ENCODE measurements around the gene CMC2.

Gene CMC2

GRCh38 chr16:80984124-80984892 is 22.4 kb downstream of the CMC2 start:
- no peak for DNase-seq (ENCODE audit: insufficient read length, low spot score)
- no peak for FAIRE-seq
- TF ChIP-seq TAF1 (IDR thresholded peaks at IDR 0.05; ENCODE audit: low read depth, low read length) (no peak), POU2F2 (IDR thresholded peaks at IDR 0.05; ENCODE audit: low read depth, low read length) (no peak), POLR2AphosphoS5 (IDR thresholded peaks at IDR 0.05; ENCODE audit: low read depth, low read length) (no peak), SPI1 (IDR thresholded peaks at IDR 0.05; ENCODE audit: low read depth, low read length) (no peak), POLR2A (IDR thresholded peaks at IDR 0.05; ENCODE audit: low read depth, low read length) (no peak), PAX5 (IDR thresholded peaks at IDR 0.05; ENCODE audit: insufficient read depth, low read length, severe bottlenecking) (no peak)

- DNase-seq (ENCODE audit: insufficient read length, low spot score) = no peak
- FAIRE-seq = no peak
- TF ChIP-seq PAX5 (IDR thresholded peaks at IDR 0.05; ENCODE audit: insufficient read depth, low read length, severe bottlenecking) = no peak
- TF ChIP-seq TAF1 (IDR thresholded peaks at IDR 0.05; ENCODE audit: low read depth, low read length) = no peak
- TF ChIP-seq POLR2AphosphoS5 (IDR thresholded peaks at IDR 0.05; ENCODE audit: low read depth, low read length) = no peak
- no peak for TF ChIP-seq POU2F2 (IDR thresholded peaks at IDR 0.05; ENCODE audit: low read depth, low read length)
- no peak for TF ChIP-seq SPI1 (IDR thresholded peaks at IDR 0.05; ENCODE audit: low read depth, low read length)
- no peak for TF ChIP-seq POLR2A (IDR thresholded peaks at IDR 0.05; ENCODE audit: low read depth, low read length)
Observed at GRCh38 chr16:80982646-80983045, 24.0 kb downstream of the CMC2 start.

GRCh38 chr16:80981103-80981502 is 25.6 kb downstream of the CMC2 start:
- no peak for TF ChIP-seq POLR2A (IDR thresholded peaks at IDR 0.05; ENCODE audit: low read depth, low read length)
- TF ChIP-seq TAF1 (IDR thresholded peaks at IDR 0.05; ENCODE audit: low read depth, low read length) = no peak
- TF ChIP-seq POLR2AphosphoS5 (IDR thresholded peaks at IDR 0.05; ENCODE audit: low read depth, low read length) = no peak
- no peak for TF ChIP-seq POU2F2 (IDR thresholded peaks at IDR 0.05; ENCODE audit: low read depth, low read length)
- TF ChIP-seq PAX5 (IDR thresholded peaks at IDR 0.05; ENCODE audit: insufficient read depth, low read length, severe bottlenecking) = no peak
- TF ChIP-seq SPI1 (IDR thresholded peaks at IDR 0.05; ENCODE audit: low read depth, low read length) = no peak
- no peak for DNase-seq (ENCODE audit: insufficient read length, low spot score)
- no peak for FAIRE-seq

- DNase-seq (ENCODE audit: insufficient read length, low spot score) (no peak), FAIRE-seq (no peak)
- no peak for TF ChIP-seq SPI1 (IDR thresholded peaks at IDR 0.05; ENCODE audit: low read depth, low read length)
- no peak for TF ChIP-seq TAF1 (IDR thresholded peaks at IDR 0.05; ENCODE audit: low read depth, low read length)
- no peak for TF ChIP-seq POLR2AphosphoS5 (IDR thresholded peaks at IDR 0.05; ENCODE audit: low read depth, low read length)
- no peak for TF ChIP-seq POU2F2 (IDR thresholded peaks at IDR 0.05; ENCODE audit: low read depth, low read length)
- TF ChIP-seq PAX5 (IDR thresholded peaks at IDR 0.05; ENCODE audit: insufficient read depth, low read length, severe bottlenecking) = no peak
- TF ChIP-seq POLR2A (IDR thresholded peaks at IDR 0.05; ENCODE audit: low read depth, low read length) = no peak
Observed at GRCh38 chr16:80976946-80977345, 29.7 kb downstream of the CMC2 start.

DNA sequence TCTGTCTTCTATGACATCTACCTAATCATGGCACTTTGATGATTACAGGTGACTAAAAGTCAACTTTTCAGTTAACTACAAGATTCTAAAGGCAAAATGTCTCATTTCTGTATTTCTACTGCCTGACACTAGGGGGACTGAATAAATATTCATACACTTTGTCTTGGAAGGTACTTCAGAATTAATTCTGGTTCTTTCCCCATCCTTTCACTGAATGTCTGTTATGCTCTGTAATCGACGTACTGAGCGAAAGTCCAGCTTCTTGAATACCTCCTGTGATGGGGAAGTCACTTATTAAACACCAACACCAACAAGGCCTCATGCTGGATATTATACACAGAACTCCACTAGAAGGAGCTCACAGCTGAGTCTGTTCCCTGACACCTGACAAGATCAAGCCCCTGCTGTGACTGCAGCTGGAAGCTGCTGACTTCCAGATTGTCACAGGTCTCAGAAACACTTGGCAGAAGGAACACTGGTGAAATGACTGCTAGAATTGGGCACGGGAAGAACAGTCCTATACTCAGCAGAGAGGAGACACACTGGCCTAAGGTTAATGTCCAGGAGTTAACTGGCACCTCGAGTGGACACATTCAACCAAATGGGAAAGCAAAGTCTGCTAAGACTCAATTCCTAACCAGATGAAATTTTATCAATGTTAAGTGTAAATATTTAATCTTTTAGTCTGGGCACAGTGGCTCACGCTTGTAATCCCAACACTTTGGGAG is 31.9 kb downstream of the CMC2 start:
- FAIRE-seq (no peak), DNase-seq (ENCODE audit: insufficient read length, low spot score) (no peak)
- TF ChIP-seq TAF1 (IDR thresholded peaks at IDR 0.05; ENCODE audit: low read depth, low read length) = no peak
- TF ChIP-seq POU2F2 (IDR thresholded peaks at IDR 0.05; ENCODE audit: low read depth, low read length) = no peak
- no peak for TF ChIP-seq SPI1 (IDR thresholded peaks at IDR 0.05; ENCODE audit: low read depth, low read length)
- TF ChIP-seq POLR2A (IDR thresholded peaks at IDR 0.05; ENCODE audit: low read depth, low read length) = no peak
- no peak for TF ChIP-seq PAX5 (IDR thresholded peaks at IDR 0.05; ENCODE audit: insufficient read depth, low read length, severe bottlenecking)
- TF ChIP-seq POLR2AphosphoS5 (IDR thresholded peaks at IDR 0.05; ENCODE audit: low read depth, low read length) = no peak

DNA sequence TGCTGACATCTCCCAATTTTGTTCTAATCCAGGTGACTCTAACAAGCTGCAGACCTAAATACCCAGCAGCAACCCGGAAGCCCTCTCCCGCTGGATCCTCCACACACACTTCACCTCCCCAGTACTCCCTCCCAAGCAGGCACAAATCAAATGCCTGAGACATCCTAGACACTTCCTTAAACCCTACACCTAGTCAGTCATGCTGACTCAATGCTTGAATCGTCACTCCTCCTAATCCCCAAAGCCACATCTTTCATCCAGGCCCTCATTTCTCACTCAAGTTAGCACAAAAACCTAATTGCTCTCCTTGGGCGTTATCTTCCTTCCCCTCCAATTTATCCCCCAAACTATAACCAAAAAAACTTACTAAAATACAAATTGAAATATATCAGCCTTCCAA is 32.7 kb downstream of the CMC2 start:
- TF ChIP-seq TAF1 (IDR thresholded peaks at IDR 0.05; ENCODE audit: low read depth, low read length) (no peak), SPI1 (IDR thresholded peaks at IDR 0.05; ENCODE audit: low read depth, low read length) (no peak), PAX5 (IDR thresholded peaks at IDR 0.05; ENCODE audit: insufficient read depth, low read length, severe bottlenecking) (no peak), POLR2A (IDR thresholded peaks at IDR 0.05; ENCODE audit: low read depth, low read length) (no peak), POLR2AphosphoS5 (IDR thresholded peaks at IDR 0.05; ENCODE audit: low read depth, low read length) (0 out of 2 replicates have a peak, but pooled peaks have one; percentile 4), POU2F2 (IDR thresholded peaks at IDR 0.05; ENCODE audit: low read depth, low read length) (no peak)
- DNase-seq (ENCODE audit: insufficient read length, low spot score) = no peak

GRCh38 chr16:80972611-80973010 is 34.1 kb downstream of the CMC2 start:
- DNase-seq (ENCODE audit: insufficient read length, low spot score) = no peak
- FAIRE-seq = no peak
- TF ChIP-seq POLR2A (IDR thresholded peaks at IDR 0.05; ENCODE audit: low read depth, low read length) (no peak), POLR2AphosphoS5 (IDR thresholded peaks at IDR 0.05; ENCODE audit: low read depth, low read length) (no peak), POU2F2 (IDR thresholded peaks at IDR 0.05; ENCODE audit: low read depth, low read length) (no peak), PAX5 (IDR thresholded peaks at IDR 0.05; ENCODE audit: insufficient read depth, low read length, severe bottlenecking) (no peak), SPI1 (IDR thresholded peaks at IDR 0.05; ENCODE audit: low read depth, low read length) (no peak), TAF1 (IDR thresholded peaks at IDR 0.05; ENCODE audit: low read depth, low read length) (no peak)

More for the DNA sequence above, 32.7 kb downstream of the CMC2 start:
- no peak for FAIRE-seq

DNA sequence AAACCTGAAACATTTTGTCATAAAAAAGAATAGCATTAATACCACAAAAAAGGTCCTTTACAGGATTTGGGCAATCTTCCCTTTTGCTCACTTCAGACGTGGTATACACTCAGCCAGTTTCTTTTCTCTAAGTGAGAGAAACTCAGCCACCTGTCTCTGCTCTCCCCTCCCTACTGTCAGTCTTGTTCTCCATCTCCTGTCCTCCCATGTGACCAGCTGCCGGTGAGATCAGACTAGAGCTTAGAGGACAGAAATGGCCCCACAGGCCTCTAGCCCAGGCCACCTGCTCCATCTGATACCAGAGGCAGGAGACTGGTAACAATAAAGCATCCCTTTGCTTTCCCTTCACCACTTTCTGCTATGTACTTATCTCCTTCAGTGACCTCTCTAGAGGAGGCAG is 34.9 kb downstream of the CMC2 start:
- FAIRE-seq = no peak
- DNase-seq (ENCODE audit: insufficient read length, low spot score) = no peak
- TF ChIP-seq PAX5 (IDR thresholded peaks at IDR 0.05; ENCODE audit: insufficient read depth, low read length, severe bottlenecking) (no peak), TAF1 (IDR thresholded peaks at IDR 0.05; ENCODE audit: low read depth, low read length) (no peak), POLR2AphosphoS5 (IDR thresholded peaks at IDR 0.05; ENCODE audit: low read depth, low read length) (no peak), POU2F2 (IDR thresholded peaks at IDR 0.05; ENCODE audit: low read depth, low read length) (no peak), SPI1 (IDR thresholded peaks at IDR 0.05; ENCODE audit: low read depth, low read length) (no peak), POLR2A (IDR thresholded peaks at IDR 0.05; ENCODE audit: low read depth, low read length) (no peak)

DNA sequence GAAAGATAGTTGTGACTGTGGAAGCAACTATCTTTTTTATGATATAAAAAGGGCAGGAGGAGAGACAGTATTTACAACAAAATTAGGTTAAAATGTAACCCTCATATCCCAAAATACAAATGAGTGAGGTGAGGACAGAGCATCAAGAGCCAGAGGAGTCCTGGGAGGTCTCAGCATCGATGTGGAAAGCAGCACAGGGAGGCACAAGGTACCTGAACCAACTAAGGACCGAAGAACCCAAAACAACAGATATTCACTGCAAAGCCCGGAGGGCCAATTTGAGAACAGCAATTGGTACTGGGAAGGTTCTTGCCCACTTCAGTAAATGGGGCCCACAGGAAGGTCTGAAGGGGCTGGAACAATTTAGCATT is 37.6 kb downstream of the CMC2 start:
- no peak for FAIRE-seq
- TF ChIP-seq POU2F2 (IDR thresholded peaks at IDR 0.05; ENCODE audit: low read depth, low read length) (no peak), TAF1 (IDR thresholded peaks at IDR 0.05; ENCODE audit: low read depth, low read length) (no peak), POLR2A (IDR thresholded peaks at IDR 0.05; ENCODE audit: low read depth, low read length) (no peak), POLR2AphosphoS5 (IDR thresholded peaks at IDR 0.05; ENCODE audit: low read depth, low read length) (no peak), PAX5 (IDR thresholded peaks at IDR 0.05; ENCODE audit: insufficient read depth, low read length, severe bottlenecking) (no peak), SPI1 (IDR thresholded peaks at IDR 0.05; ENCODE audit: low read depth, low read length) (no peak)
- DNase-seq (ENCODE audit: insufficient read length, low spot score) = no peak

Data from GM12891 (cell line).